NB4 (cell line): Measurements from ENCODE around the gene CAMK4.

Experiments
- DNase-seq: peaks from one replicate; pipeline ENCODE4 v3.0.0; 2010; ENCODE audit warnings: low read depth
- H3K4me3 ChIP-seq: one replicate; pipeline ENCODE4 v1.5.1; 2011; ENCODE audit warnings: mild to moderate bottlenecking, low read depth, low read length, moderate library complexity
- MAX ChIP-seq: IDR thresholded peaks from 2 replicates; pipeline ENCODE4 v1.6.1; 2011; ENCODE audit warnings: low read depth, low read length
- MYC ChIP-seq: IDR thresholded peaks from 2 replicates; pipeline ENCODE4 v1.6.1; 2011; ENCODE audit warnings: low read depth, low read length
- POLR2A ChIP-seq: IDR thresholded peaks from 2 replicates; pipeline ENCODE4 v1.6.1; 2011; ENCODE audit warnings: mild to moderate bottlenecking; ENCODE audit not compliant: insufficient read length; ENCODE audit errors: extremely low read depth
- TF ChIP-seq, protein P1 (sequence below): IDR thresholded peaks from one replicate; pipeline ENCODE4 v1.5.1; 2012; ENCODE audit warnings: low read depth, low read length

CAMK4 gene

GRCh38 chr5:111493031-111493430 lies 268.8 kb downstream of the CAMK4 start:
- DNase-seq, result no peak
- no peak for TF ChIP-seq MYC
- no peak for TF ChIP-seq MAX
- TF ChIP-seq, protein P1, sequence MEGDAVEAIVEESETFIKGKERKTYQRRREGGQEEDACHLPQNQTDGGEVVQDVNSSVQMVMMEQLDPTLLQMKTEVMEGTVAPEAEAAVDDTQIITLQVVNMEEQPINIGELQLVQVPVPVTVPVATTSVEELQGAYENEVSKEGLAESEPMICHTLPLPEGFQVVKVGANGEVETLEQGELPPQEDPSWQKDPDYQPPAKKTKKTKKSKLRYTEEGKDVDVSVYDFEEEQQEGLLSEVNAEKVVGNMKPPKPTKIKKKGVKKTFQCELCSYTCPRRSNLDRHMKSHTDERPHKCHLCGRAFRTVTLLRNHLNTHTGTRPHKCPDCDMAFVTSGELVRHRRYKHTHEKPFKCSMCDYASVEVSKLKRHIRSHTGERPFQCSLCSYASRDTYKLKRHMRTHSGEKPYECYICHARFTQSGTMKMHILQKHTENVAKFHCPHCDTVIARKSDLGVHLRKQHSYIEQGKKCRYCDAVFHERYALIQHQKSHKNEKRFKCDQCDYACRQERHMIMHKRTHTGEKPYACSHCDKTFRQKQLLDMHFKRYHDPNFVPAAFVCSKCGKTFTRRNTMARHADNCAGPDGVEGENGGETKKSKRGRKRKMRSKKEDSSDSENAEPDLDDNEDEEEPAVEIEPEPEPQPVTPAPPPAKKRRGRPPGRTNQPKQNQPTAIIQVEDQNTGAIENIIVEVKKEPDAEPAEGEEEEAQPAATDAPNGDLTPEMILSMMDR, result no peak
- no peak for TF ChIP-seq POLR2A
- no peak overlapping the region for H3K4me3 ChIP-seq

- no peak for DNase-seq
- TF ChIP-seq MAX (no peak), MYC (no peak), POLR2A (no peak)
- TF ChIP-seq, protein P1, result no peak
- H3K4me3 ChIP-seq, result no peak overlapping the region
Observed at GRCh38 chr5:111494355-111494999, 270.3 kb downstream of the CAMK4 start.

GRCh38 chr5:111495159-111495558 lies 271.0 kb downstream of the CAMK4 start:
- no peak for DNase-seq
- no peak overlapping the region for H3K4me3 ChIP-seq
- no peak for TF ChIP-seq POLR2A
- no peak for TF ChIP-seq MAX
- TF ChIP-seq MYC, result no peak
- TF ChIP-seq, protein P1, result no peak

GRCh38 chr5:111498346-111498745 lies 274.2 kb downstream of the CAMK4 start:
- TF ChIP-seq MAX (no peak), MYC (no peak)
- H3K4me3 ChIP-seq, result no peak overlapping the region
- no peak for DNase-seq

DNA sequence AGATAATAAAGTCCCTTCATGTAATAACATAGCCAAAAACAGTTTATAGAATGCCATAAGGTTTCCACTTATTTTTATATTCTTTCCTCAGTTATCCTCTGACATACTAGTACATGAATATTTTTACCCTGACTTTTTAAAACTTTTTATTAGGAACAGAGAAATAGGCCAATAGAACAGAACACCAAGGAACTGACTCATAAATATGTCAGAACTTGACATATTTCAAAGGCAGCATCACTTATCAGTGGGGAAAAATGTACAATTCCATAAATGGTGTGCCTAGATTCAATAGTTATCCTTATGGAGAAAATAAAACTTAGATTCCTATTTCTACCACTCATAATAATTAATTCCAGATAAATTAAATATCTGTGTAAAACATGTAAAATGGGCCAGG lies 278.8 kb downstream of the CAMK4 start:
- TF ChIP-seq POLR2A, result no peak
- TF ChIP-seq, protein P1, result no peak
- TF ChIP-seq MYC, result no peak
- no peak for TF ChIP-seq MAX
- no peak for DNase-seq
- no peak overlapping the region for H3K4me3 ChIP-seq

DNA sequence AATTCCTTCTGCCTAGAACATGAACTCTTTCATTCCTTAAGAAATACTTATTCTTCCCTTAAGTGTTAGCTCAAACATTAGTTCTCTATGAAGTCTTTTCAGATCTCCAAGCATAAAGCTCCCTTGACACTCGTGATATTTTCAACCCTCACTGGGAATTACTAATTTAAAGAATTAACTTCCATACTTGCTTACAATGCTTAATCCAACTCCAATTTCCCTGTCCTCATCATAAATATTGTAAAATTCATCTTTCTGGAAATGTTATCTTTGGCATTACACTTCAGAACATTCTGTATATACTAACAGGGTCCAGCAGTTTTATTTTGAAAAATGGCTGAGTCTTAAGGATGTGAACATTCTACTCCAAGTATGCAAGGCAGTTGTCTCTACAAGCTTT lies 280.9 kb downstream of the CAMK4 start:
- DNase-seq, result no peak
- H3K4me3 ChIP-seq, result no peak overlapping the region
- TF ChIP-seq MAX, result no peak
- no peak for TF ChIP-seq MYC
- TF ChIP-seq, protein P1, result no peak
- no peak for TF ChIP-seq POLR2A
